Heart left ventricle (tissue), 16 donors: Measurements from ENCODE around the gene SORT1. TPM values are rescaled to one million over a fixed set of nuclear protein-coding genes. Genes with fewer than 3 reads are reported as not detected.

Experiments
- ATAC-seq, 4 donors: fragments of 200-7000 bp; cut with Tn5 transposase; one replicate each; pipeline ENCODE4 v1.9.1; 2020 to 2022; ENCODE audit warnings: moderate library complexity in 4 of 4, mild to moderate bottlenecking in 3 of 4, moderate number of reproducible peaks in 1 of 4
- DNase-seq, 5 donors: peaks; one replicate each; pipeline ENCODE4 v3.0.0-alpha.2; 2020
- H3K27ac ChIP-seq, 12 donors: fragments of 200-600 bp; sonication (generic) in 4 of 12; one replicate each; pipeline versions ENCODE4 v1.5.0 to v1.8.0; 2016 to 2022; ENCODE audit warnings: mild to moderate bottlenecking in 2 of 12
- H3K27me3 ChIP-seq, 9 donors: fragments of 200-600 bp; sonication (generic) in 2 of 9; one replicate each; pipeline versions ENCODE4 v1.5.1 to v1.8.0; 2016 to 2022; ENCODE audit warnings: mild to moderate bottlenecking in 3 of 9
- H3K36me3 ChIP-seq, 9 donors: fragments of 200-600 bp; sonication (generic) in 2 of 9; one replicate each; pipeline versions ENCODE4 v1.5.0 to v1.8.0; 2018 to 2022; ENCODE audit warnings: mild to moderate bottlenecking in 2 of 9
- H3K4me1 ChIP-seq, 12 donors: fragments of 200-600 bp; sonication (generic) in 4 of 12; one replicate each; pipeline versions ENCODE4 v1.5.0 to v1.8.0; 2016 to 2022; ENCODE audit warnings: mild to moderate bottlenecking in 3 of 12
- H3K4me3 ChIP-seq, 12 donors: fragments of 200-600 bp; sonication (generic) in 4 of 12; one replicate each; pipeline versions ENCODE4 v1.5.0 to v1.8.0; 2017 to 2022; ENCODE audit warnings: mild to moderate bottlenecking in 9 of 12, moderate library complexity in 4 of 12
- H3K9me3 ChIP-seq, 12 donors: fragments of 200-600 bp; sonication (generic) in 4 of 12; one replicate each; pipeline versions ENCODE4 v1.5.0 to v1.8.0; 2016 to 2022; ENCODE audit warnings: mild to moderate bottlenecking in 1 of 12
- POLR2A ChIP-seq, 2 donors: fragments of 450-650 bp; IDR thresholded peaks; one replicate each; pipeline ENCODE4 v1.6.1; 2017; ENCODE audit warnings: antibody characterized with exemption in 2 of 2, mild to moderate bottlenecking in 2 of 2, moderate library complexity in 2 of 2
- WGBS, 4 donors: extraction: QIAGEN DNeasy Blood & Tissue Kit in 2 of 4; methylation state at CpG; one replicate each; pipeline versions ENCODE4 v1.1.5 to v1.1.7; 2013 to 2018; 5-methylcytosine and 5-hydroxymethylcytosine counted together
- intact Hi-C, 10 donors: fragments of 100-400 bp; cut with DNase I; formaldehyde crosslinking; loops; one replicate each; pipeline versions ENCODE4 v1.11.1 to v1.14.2; 2022
- polyA plus RNA-seq, 2 donors: library from polyadenylated mRNA; stranded (reverse); fragments of 200-250 nt; gene quantifications; one replicate each; pipeline ENCODE4 v1.2.3, GENCODE V29; 2013
- total RNA-seq, 9 donors: library from RNA; depleted of rRNA in 2 of 9; stranded (reverse); fragments of >200 nt in 2 of 9; fragmentation: NEBNext Ultra II Directional in 3 of 9; extraction: Animal tissue kit (Norgen Biotek cat#: 25700) in 3 of 9; gene quantifications; one replicate each; pipeline versions ENCODE4 v1.1.0 to v1.2.4, GENCODE V29; 2016 to 2023
- TF ChIP-seq, protein P1 (sequence below), 12 donors: fragments of 200-600 bp; sonication (generic) in 4 of 12; IDR thresholded peaks; one replicate each; pipeline versions ENCODE4 v1.5.0 to v1.8.0; 2018 to 2022; ENCODE audit warnings: antibody characterized with exemption in 12 of 12, mild to moderate bottlenecking in 5 of 12
- donor health status: ischemic (EF 13 %, LVEDD 7.1; RV severe dilation, severe dysfunction).
- donor health status: healthy with polysubstance abuse.
- donor health status: DM: no; HTN: yes; CAD: no.
- donor health status: DM: no; HTN: no; CAD: no.
- donor health status: ischemic (EF 25% LVEDD 6.9; RV normal size, moderate dysfunction).
- donor health status: ischemic (EF 25% LVEDD 5.7; RV mildly dilated, moderate dysfunction).
- donor health status: healthy.
- donor health status: DM: yes; HTN: yes; CAD: no.
- donor health status: ischemic (EF 35%, LVEDD 5.7; RV mildly dilated, moderate dysfunction).
- donor health status: nonischemic (EF 11% LVEDD 7.7; RV severe dilation, severe dysfunction).
- donor health status: DM: yes; HTN: yes; CAD: no.
- donor health status: PGD.
- donor health status: ischemic (EF 29% LVEDD 5.4; RV normal size, mild dysfunction).
- donor health status: nonischemic (EF 23%, LVEDD 6.1; RV moderate dilation, normal function).

SORT1 gene
- total and polyA plus RNA-seq, 11 donors: 36.9 to 346 (median 145) TPM

DNA sequence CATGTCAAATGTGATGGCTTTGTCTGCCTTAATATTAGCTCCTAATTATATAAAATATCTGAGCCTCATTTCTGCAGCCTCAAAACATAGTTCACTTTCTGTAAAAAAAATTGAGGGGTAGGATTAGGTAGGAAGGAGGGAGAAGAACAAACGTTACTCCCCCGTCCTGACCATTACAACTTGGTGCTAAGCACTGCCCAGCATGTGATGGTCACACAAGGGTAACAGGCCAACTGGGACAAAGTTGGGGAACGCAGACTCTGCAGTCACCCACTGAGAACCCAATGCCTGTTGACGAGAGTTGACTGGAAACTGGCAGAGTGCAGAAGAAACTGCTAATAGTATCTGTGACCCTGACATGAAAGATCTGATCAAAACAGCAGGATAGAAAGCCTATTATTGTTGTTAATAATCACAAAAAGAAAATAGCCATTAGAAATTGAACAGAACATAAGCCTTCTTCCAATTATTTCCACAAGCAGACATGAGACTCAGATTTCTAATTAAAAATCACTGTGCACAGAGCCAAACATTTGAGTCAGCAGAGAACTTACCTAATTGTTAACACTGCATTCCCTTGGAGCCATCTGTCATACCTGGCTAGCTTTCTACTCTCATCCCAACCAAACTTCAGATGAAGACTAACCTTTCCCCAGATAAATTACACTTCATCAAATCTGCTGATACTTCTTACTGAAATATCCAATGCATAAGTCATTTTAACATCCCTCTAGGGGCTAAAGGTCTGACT is 5.5 kb downstream of the SORT1 start:
- Histone ChIP-seq H3K27me3 (no peaks in the 10 kb centered on the region), H3K4me1 (peaks cover 18 to 91% (median 70%) of the 10 kb centered on the region in 12 donors), H3K4me3 (peak overlapping the region in 10 of 12 donors; percentile 4 to 46 (median 38)), H3K36me3 (no peaks in the 10 kb centered on the region), H3K27ac (peak overlapping the region; percentile 83 to 95 (median 88)), H3K9me3 (no peaks in the 10 kb centered on the region)
- intact Hi-C loops: loop anchor here in 3 of 10 donors (5.0 to 10.0 kb wide), 2 partner anchors 40 to 47 kb away; no protein-coding TSS in a partner anchor
- peak; percentile 64 to 82 (median 78) for ATAC-seq
- TF ChIP-seq, protein P1, sequence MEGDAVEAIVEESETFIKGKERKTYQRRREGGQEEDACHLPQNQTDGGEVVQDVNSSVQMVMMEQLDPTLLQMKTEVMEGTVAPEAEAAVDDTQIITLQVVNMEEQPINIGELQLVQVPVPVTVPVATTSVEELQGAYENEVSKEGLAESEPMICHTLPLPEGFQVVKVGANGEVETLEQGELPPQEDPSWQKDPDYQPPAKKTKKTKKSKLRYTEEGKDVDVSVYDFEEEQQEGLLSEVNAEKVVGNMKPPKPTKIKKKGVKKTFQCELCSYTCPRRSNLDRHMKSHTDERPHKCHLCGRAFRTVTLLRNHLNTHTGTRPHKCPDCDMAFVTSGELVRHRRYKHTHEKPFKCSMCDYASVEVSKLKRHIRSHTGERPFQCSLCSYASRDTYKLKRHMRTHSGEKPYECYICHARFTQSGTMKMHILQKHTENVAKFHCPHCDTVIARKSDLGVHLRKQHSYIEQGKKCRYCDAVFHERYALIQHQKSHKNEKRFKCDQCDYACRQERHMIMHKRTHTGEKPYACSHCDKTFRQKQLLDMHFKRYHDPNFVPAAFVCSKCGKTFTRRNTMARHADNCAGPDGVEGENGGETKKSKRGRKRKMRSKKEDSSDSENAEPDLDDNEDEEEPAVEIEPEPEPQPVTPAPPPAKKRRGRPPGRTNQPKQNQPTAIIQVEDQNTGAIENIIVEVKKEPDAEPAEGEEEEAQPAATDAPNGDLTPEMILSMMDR (IDR thresholded peaks at IDR 0.05): no peak
- TF ChIP-seq POLR2A (IDR thresholded peaks at IDR 0.05): peak in 1 of 2 donors; percentile 29
- DNase-seq: peak in 3 of 5 donors; percentile 55 to 80 (median 65)
- 35 to 39% (median 38%) methylated on average over 4 of the region's 4 CpGs for WGBS, 4 donors

DNA sequence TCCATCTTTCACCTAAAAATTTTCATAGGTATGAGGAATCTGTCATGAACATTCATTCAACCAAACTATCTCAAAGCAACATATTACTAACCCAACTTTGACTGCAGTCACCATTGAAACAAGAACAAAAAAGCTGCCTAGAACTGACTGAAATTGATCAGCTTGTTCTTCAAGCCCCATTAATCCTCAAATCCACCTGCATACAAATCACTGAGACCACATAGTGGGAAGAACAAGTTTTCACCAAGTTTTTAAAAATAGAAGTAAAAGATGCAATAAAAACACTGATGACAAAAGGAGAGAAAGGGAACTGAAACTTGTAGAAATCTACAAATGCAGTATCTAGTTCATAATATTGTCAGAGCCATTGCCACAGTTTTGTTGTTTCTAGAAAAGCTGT is 6.1 kb downstream of the SORT1 start:
- TF ChIP-seq, protein P1 (IDR thresholded peaks at IDR 0.05): no peak
- TF ChIP-seq POLR2A (IDR thresholded peaks at IDR 0.05): no peak
- Histone ChIP-seq H3K27ac (peak overlapping the region; percentile 83 to 95 (median 88)), H3K36me3 (no peaks in the 10 kb centered on the region), H3K4me3 (peak overlapping the region in 10 of 12 donors; percentile 4 to 46 (median 38)), H3K4me1 (peaks cover 18 to 90% (median 70%) of the 10 kb centered on the region in 12 donors), H3K9me3 (no peaks in the 10 kb centered on the region), H3K27me3 (no peaks in the 10 kb centered on the region)
- ATAC-seq (no peak), DNase-seq (no peak)
- intact Hi-C loops: loop anchor here in 3 of 10 donors (5.0 to 10.0 kb wide), 2 partner anchors 39 to 47 kb away; no protein-coding TSS in a partner anchor

DNA sequence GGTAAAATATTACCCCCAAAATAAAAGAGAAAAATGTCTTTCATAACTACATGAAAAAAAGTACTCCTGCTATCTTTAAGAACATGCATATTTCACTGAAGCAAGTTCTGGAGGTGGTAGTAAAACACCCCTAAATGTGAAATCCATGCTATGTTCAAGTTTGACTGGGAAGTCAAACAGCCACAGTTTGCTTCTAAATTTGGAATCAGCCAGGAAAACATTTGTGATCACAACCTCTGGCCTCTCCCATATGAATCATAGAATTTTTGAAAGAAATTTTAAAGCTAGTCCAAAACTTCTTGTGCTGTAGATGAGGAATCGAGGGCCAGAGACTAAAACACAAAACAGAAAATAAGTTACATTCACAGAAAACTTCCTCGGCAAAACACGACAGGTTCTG is 6.6 kb downstream of the SORT1 start:
- Histone ChIP-seq H3K36me3 (no peaks in the 10 kb centered on the region), H3K27ac (peak overlapping the region; percentile 83 to 95 (median 88)), H3K27me3 (no peaks in the 10 kb centered on the region), H3K9me3 (no peaks in the 10 kb centered on the region), H3K4me1 (peaks cover 18 to 90% (median 71%) of the 10 kb centered on the region in 12 donors), H3K4me3 (peak overlapping the region in 10 of 12 donors; percentile 4 to 46 (median 38))
- intact Hi-C loops: loop anchor here in 3 of 10 donors (5.0 to 10.0 kb wide), 2 partner anchors 39 to 46 kb away; no protein-coding TSS in a partner anchor
- ATAC-seq (peak in 1 of 4 donors; percentile 13), DNase-seq (no peak)
- 7 to 27% (median 12%) methylated on average over 3 of the region's 3 CpGs for WGBS, 4 donors
- no peak for TF ChIP-seq POLR2A (IDR thresholded peaks at IDR 0.05)
- TF ChIP-seq, protein P1 (IDR thresholded peaks at IDR 0.05): no peak

DNA sequence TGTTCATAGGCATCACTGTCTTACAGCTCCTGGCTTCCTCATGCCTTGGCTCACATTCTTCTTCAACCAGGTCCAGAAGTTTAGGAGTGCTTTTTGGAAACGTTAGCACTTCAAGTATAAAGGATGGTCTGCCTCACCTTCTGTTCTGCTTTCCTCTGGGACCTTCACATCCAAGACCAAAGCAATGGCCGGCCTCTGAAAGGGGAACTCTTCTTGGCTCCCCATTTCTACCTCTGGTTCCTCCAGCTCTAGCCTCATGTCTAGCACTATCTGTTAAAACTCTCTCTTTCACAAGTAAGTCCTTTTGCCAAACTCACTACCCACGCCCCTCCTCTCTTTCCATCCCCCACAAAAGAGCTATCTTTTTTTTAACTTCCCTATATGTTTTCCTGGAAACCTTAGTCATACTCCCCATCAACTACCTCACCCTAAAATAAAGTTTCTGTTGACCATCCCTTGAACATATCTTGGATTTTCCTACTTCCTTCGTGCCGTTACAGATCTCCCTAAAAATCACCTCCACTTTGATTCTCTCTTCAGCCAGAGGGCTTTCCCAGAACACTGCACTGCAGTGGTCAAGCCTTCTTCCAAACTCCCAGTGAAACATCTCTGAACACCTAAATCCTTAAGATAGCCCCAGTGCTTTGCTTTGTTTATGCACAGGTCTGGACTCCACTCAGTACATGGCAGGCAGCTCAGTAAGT is 7.9 kb downstream of the SORT1 start:
- Histone ChIP-seq H3K27me3 (no peaks in the 10 kb centered on the region), H3K9me3 (no peaks in the 10 kb centered on the region), H3K36me3 (no peaks in the 10 kb centered on the region), H3K27ac (peak overlapping the region; percentile 58 to 95 (median 88)), H3K4me3 (peak overlapping the region in 7 of 12 donors; percentile 6 to 46 (median 39)), H3K4me1 (peaks cover 13 to 92% (median 74%) of the 10 kb centered on the region in 12 donors)
- ATAC-seq: no peak
- 61 to 75% (median 68%) methylated on average over 5 of the region's 5 CpGs for WGBS, 4 donors
- TF ChIP-seq POLR2A (IDR thresholded peaks at IDR 0.05): no peak
- TF ChIP-seq, protein P1 (IDR thresholded peaks at IDR 0.05): no peak
- DNase-seq: no peak
- intact Hi-C loops: loop anchor here in 3 of 10 donors (5.0 to 10.0 kb wide), 2 partner anchors 37 to 45 kb away; no protein-coding TSS in a partner anchor
